SHP77 treated with DMSO at 0.1 percent for 48 hours (cell line): ENCODE results near the gene MAPK14.
A peak's percentile ranks its signal among the peaks of the same experiment; 100 is the strongest.
"Not testable (repeated sequence)": the region's sequence is repeated elsewhere in the genome, so short reads cannot be mapped to it uniquely, and the experiment has no call there.

ENCODE experiments used
- DNase-seq: peaks from one replicate; lab custom pipeline; 2025; lab: John Stamatoyannopoulos, UW

The MAPK14 gene

DNA sequence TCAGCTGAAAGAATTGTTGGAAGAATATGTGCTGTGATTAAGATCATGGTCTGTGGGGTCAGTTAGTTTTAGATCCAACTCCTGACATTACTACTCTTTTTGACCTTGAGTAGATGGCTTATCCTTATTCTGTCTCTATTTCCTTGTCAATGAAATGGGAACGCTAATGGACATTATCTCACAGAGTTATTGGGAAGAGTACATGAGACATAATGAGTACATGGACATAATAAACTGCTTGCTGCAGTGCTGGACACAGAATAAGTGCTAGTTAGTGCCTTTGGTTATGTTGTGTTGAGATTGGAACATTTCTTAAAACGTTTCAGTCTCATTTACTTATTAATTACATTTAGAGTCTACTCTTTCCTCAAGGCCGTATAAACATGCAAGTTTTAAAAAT lies 42.6 kb downstream of the MAPK14 start:
- DNase-seq: no peak

- no peak for DNase-seq
Observed at GRCh38 chr6:36071281-36071680, 43.7 kb downstream of the MAPK14 start.

DNA sequence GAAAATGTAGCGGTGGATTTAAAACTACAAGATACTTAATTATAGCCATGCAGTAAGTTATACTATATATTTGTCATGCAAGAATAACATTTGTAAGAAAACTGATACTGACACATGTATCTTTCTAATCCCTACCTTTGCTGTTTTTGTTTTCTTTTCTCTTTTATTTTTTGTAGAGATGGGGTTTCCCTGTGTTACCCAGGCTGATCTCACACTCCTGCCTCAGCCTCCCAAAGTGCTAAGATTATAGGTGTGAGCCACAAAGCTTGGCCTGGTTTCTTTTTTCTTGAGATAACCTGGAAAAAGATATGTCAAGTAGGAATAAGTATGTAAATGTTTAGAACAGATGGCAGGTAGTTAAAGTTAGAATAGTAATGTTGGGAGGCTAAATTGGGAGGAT lies 44.1 kb downstream of the MAPK14 start:
- no peak for DNase-seq

DNA sequence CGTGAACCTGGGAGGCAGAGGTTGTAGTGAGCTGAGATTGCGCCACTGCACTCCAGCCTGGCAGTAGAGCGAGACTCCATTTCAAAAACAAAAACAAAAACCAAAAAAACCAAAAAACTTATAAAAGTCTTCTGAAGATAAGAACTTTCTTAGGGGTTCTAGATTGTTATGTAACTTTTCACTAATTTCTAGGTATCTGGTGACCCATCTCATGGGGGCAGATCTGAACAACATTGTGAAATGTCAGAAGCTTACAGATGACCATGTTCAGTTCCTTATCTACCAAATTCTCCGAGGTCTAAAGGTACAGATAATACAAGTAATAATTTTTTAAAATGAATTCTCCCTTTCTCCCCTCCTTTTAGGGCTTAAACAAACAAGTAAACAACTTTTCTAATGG lies 45.1 kb downstream of the MAPK14 start:
- DNase-seq: no peak

DNA sequence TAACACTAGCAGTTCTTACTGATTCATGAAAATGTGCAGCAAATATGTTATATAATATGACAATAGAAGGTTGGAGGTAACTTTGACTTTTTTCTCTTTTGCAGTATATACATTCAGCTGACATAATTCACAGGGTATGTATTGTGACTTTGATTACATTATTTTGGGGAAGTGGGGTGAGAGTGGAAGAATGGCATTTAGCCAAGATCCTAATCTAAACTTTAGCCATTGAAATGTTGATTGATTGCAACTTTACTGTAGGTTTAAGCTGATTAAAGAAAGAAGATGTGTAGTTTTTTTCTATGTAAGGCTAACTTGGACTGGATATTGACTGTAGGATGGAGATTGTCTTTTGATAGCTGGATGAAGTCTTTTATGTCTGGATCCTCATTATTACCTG lies 46.0 kb downstream of the MAPK14 start:
- no peak for DNase-seq

GRCh38 chr6:36075656-36076055 lies 48.0 kb downstream of the MAPK14 start:
- no peak for DNase-seq

DNA sequence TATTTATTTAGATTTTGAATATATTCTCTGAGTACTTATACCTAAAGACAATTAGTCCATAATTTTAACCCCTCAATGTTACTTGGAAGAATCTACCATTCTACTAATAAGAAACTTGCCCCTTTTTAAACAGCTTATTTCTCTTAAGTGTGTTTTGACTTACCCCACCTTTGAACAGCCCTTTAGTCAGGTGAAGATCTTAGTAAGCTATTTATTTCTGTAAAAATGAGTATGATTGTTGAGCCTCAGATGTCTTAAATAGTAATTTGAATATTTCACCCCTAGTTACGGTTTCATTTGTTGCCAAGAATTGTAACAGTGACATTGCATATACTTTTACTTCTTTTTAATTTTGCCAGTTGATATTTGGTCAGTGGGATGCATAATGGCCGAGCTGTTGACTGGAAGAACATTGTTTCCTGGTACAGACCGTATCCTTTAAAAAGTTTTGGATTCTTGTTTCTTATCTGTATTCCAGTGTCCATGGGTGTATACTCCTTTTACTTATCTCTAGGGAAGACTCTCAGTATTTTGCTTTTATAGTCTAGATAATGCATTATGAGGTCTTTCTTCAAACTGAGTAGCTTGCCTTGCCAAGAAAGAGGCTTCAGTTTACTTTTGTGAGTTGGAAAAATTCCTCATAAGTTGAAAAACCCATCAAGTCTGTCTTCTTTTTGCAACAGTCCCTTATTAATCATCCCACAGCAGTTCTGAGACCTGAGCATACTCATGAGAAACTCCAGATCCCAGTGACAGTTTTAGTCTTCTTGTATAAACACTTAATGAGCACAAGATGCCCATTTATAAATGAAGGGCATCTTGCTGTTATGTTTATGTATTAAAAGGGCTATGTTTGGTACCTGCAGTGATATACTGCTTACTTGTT lies 48.8 kb downstream of the MAPK14 start:
- no peak for DNase-seq

DNA sequence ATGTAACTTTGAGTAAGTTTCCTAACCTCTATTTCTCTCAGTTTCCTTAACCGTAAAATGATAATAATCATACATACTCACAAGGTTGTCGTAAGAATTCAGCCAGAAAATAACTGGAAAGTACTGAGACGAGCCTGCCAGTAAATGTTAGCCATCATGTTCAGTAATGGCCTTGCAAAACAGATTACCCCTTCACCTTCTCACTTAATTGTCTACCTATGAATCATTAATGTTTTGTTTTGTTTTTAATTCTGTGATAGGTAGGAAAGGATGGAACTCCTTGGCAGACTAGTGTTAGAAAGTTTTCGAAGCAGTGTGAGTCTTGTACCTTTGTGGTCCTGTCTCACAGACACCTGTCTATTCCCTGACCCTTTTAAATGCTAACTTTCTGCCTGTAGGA lies 50.6 kb downstream of the MAPK14 start:
- DNase-seq: no peak

DNA sequence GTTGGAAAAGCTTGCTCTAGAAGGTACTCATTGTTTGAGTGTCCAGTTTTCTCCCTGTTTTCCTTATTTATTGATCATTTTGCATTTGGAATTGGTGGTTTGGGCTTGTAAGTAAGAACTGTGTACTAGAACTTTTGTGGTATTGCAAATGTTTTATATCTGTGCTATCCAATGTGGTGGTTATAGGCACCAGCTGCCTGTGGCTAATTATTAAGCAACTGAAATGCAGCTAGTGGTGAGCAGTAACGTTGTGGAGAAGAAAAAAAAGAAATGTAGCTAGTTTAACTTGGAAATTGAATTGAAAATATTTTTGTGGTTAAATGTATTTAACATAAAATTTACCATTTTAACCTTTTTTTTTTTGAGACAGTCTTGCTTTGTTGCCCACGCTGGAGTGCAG lies 52.0 kb downstream of the MAPK14 start:
- no peak for DNase-seq

DNA sequence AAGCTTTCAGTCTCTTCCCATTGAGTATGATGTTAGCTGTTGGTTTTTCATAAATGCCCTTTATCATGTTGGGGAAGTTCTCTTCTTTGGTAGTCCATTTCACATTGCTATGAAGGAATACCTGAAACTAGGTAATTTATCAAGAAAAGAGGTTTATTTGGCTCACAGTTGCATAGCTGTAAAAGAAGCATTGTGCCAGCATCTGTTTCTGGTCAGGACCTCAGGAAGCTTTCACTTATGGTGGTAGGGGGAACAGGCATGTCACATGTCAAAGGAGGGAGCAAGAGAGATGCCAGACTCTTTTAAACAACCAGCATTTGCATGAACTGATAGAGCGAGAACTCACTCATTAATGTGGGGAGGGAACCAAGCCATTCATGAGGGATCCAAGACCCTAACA lies 54.7 kb downstream of the MAPK14 start:
- no peak for DNase-seq

- DNase-seq: no peak
Observed at GRCh38 chr6:36083446-36083845, 55.8 kb downstream of the MAPK14 start.

- DNase-seq: not testable (repeated sequence)
Observed at GRCh38 chr6:36088204-36088603, 60.6 kb downstream of the MAPK14 start.

DNA sequence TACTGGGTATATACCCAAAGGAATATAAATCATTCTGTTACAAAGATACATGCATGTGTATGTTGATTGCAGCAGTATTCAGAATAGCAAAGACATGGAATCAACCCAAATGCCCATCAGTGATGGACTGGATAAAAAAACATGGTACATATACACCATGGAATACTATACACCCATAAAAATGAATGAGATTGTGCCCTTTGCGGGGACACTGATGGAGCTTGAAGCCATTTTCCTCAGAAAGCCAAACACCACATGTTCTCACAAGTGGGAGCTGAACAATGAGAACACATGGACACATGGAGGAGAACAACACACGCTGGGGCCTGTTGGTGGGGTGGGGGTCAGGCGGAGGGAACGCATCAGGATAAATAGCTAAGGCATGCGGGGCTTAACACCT lies 61.4 kb downstream of the MAPK14 start:
- DNase-seq: no peak

- no peak for DNase-seq
Observed at GRCh38 chr6:36094238-36094637, 66.6 kb downstream of the MAPK14 start.

DNA sequence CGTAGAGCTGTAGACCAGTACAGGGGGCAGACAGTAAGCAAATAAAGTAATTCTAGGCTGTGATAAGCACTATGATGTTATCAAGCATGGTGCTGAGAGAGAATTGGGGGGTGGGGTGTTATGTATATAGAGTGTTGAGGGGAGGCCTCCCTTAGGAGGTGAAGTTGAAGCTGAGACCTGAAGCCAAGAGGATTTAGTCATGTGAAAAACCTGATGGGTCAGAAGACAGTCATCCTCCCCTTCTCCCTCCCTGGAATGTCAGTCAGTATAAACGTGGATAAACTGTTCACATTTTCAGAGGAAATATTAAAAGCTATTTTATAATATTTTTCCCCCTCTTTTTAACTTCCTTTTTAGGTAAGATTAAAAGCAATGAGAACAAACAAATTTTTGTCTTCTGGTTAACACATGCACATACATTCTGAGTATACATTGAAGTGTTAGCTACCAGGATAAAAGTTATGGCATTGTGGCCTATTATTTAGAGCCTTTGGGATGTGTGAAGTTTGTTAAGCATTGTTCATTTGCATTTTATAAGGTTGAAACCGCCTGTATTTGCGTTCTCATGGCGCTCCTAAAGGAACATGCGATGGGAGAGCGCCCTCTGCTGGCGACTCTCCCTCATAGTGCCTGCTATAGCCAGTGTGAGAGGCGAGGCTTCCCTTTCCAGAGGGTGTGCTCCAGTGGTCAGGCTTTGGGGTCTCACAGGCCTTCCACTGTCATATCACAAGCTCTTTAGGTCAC lies 67.3 kb downstream of the MAPK14 start:
- peak; percentile 50 for DNase-seq

GRCh38 chr6:36095497-36096391 lies 68.1 kb downstream of the MAPK14 start:
- DNase-seq: no peak

DNA sequence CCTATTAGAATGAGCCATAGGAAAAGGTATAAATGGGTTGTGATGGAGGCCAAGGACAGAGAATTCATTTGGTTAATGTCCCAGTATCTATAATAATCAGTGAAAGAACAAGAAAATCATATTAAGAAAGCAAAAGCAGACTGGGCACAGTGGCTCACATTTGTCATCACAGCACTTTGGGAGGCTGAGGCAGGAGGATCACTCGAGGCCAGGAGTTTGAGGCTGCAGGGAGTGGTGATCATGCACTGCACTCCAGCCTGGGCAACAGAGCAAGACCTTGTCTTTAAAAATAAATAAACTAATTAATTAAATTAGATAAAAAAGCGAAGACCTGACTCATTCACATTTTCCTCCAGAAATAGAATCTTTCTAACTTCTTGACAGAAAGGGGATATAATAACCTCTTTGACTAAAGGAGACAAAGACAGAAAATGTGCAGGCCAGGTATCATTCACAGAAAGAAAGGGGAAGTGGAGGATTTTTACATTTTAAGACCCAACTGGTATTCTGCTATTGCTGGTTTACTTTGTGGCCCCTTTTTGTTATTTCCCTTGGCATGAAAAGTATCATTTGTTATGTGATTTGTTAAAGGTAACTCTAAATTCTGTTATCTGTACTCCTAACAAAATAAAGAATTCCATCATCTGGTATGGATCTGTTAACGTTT lies 70.8 kb downstream of the MAPK14 start:
- DNase-seq: no peak

GRCh38 chr6:36098920-36099647 lies 71.5 kb downstream of the MAPK14 start:
- DNase-seq: no peak

DNA sequence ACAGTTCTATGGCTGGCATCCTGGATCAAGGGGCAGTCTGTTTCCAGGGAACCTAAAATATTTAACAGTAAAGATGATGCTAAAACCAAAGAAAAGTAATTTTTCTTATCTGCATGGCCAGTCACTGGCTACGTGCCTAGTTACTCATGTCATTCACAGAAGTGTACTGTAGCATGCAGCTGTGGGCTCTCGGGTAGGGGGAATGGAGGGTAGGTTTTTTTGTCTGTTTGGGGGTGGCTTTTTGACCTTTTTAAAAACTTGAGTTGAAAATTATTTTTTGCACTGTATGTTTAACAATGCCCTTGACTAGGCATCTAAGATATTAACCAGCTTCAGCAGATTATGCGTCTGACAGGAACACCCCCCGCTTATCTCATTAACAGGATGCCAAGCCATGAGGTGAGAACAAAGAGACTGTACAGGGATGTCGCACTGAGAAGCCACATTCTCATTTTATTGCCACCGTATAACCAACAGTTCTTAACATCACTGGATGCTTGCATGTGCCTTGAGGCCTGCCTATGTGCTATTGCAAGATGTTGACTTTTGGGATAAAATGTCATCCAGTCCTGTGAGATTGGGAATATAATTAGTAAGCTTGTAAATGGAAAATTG lies 72.4 kb downstream of the MAPK14 start:
- DNase-seq: no peak

DNA sequence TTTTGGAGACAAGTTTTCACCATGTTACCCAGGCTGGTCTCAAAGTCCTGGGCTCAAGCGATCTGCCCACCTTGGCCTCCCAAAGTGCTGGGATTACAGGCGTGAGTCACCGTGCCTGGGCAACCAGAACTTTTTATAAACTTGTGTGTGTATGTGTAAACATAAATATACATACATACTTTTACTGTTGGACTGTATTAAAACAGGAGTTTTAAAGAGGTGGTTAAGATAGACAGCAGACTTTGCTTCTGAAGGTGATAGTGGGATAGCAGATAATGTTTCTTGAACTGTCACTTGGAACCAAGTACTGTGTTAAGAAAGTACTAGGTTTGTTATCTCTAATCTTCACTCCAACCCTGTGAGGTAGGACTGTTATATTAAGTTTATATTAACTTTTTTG lies 74.1 kb downstream of the MAPK14 start:
- no peak for DNase-seq

DNA sequence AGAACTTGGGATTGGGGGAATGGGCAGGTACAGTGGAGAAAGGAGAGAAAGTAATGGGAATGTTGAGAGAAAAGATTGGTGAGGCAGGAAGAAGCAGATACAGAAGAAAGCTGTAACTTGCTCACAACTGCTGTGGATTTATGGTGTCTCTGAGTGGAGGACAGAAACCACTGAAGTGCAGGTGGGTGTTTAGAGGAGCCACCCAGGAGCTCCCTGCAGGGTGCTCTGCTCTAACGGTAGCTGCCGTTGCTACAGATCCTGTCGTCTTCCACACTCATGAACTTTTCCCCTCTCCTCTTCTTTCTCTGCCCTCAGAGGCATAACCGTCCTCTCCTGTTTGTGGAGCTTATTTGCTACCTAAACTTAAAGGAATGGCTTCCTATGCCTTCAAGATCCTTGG lies 75.2 kb downstream of the MAPK14 start:
- DNase-seq: no peak
